HepG2 (cell line): ENCODE results near the gene NR2F1. TPM values are rescaled to one million over a fixed set of nuclear protein-coding genes. Genes with fewer than 3 reads are reported as not detected.

ENCODE experiments used
- KDM4B ChIP-seq: sonication (generic); formaldehyde crosslinking; IDR thresholded peaks from 2 replicates; pipeline ENCODE4 v1.4.0; 2020; ENCODE audit warnings: missing genetic modification reagents
- MNT ChIP-seq: fragments of 450-650 bp; IDR thresholded peaks from 2 replicates; pipeline ENCODE4 v1.6.1; 2016
- NFKB2 ChIP-seq: sonication (generic); formaldehyde crosslinking; IDR thresholded peaks from 2 replicates; pipeline ENCODE4 v1.4.0; 2020; ENCODE audit warnings: missing genetic modification reagents, borderline replicate concordance
- PLRG1 ChIP-seq: fragments of 450-650 bp; conservative IDR thresholded peaks from 2 replicates; pipeline ENCODE4 v1.6.1; 2016
- POLR2AphosphoS5 ChIP-seq: IDR thresholded peaks from 2 replicates; pipeline ENCODE4 v1.6.1; 2012; ENCODE audit warnings: low read depth, low read length
- PRPF4 ChIP-seq: fragments of 200-400 bp; formaldehyde crosslinking; IDR thresholded peaks from 2 replicates; pipeline ENCODE4 v1.6.1; 2016; ENCODE audit warnings: low read length, low read depth; ENCODE audit not compliant: poor library complexity, severe bottlenecking
- THAP9 ChIP-seq: sonication (generic); formaldehyde crosslinking; IDR thresholded peaks from 2 replicates; pipeline ENCODE4; 2020; ENCODE audit warnings: missing genetic modification reagents, mild to moderate bottlenecking, borderline replicate concordance
- ZMYM4 ChIP-seq: sonication (generic); formaldehyde crosslinking; IDR thresholded peaks from 2 replicates; pipeline ENCODE4 v1.8.1; 2023; ENCODE audit warnings: mild to moderate bottlenecking, missing genetic modification reagents
- ZNF17 ChIP-seq: sonication (generic); formaldehyde crosslinking; IDR thresholded peaks from 2 replicates; pipeline ENCODE4 v1.5.0; 2020; ENCODE audit warnings: mild to moderate bottlenecking, missing genetic modification reagents
- ZNF333 ChIP-seq: sonication (generic); formaldehyde crosslinking; IDR thresholded peaks from 2 replicates; pipeline ENCODE4 v1.4.0; 2020; ENCODE audit warnings: mild to moderate bottlenecking, missing genetic modification reagents, borderline replicate concordance
- ZNF672 ChIP-seq: sonication (generic); formaldehyde crosslinking; IDR thresholded peaks from 2 replicates; pipeline ENCODE4 v1.8.1; 2022; ENCODE audit warnings: missing genetic modification reagents
- ZNF816 ChIP-seq: sonication (generic); formaldehyde crosslinking; IDR thresholded peaks from 2 replicates; pipeline ENCODE4 v1.8.0; 2022; ENCODE audit warnings: missing genetic modification reagents, mild to moderate bottlenecking, borderline replicate concordance
- polyA plus RNA-seq, 8 experiments: library from polyadenylated mRNA; depleted of rRNA in 3 of 8; stranded (reverse) in 7 of 8; unstranded in 1 of 8; fragments of >200 nt; fragmentation: Illumina TruSeq in 4 of 8; extraction: Trizol in 4 of 8; gene quantifications; 2 replicates each; pipeline versions ENCODE4 v1.2.1 to v1.2.3, GENCODE V29; 2011 to 2016; ENCODE audit warnings: low read depth in 4 of 8, missing spikeins in 1 of 8, mixed read lengths in 1 of 8; ENCODE audit not compliant: insufficient read depth in 1 of 8
- total RNA-seq, 5 experiments: library from RNA; depleted of rRNA; stranded (reverse); fragments of >200 nt; fragmentation: Illumina TruSeq; extraction: Trizol; gene quantifications; 2 replicates each; pipeline ENCODE4 v1.2.3, GENCODE V29; 2016; ENCODE audit warnings: low read depth in 1 of 5
- TF ChIP-seq, protein P1 (sequence below), 2 experiments: fragments of 450-650 bp in 1 of 2; sonication (generic) in 1 of 2; formaldehyde crosslinking in 1 of 2; IDR thresholded peaks; 2 replicates each; pipeline versions ENCODE4 v1.6.1 to v1.8.0; 2016 to 2022; ENCODE audit warnings: antibody characterized with exemption in 1 of 2, mild to moderate bottlenecking in 1 of 2, missing genetic modification reagents in 1 of 2

Gene NR2F1
- total and polyA plus RNA-seq, 2 of the 13 experiments (the other 11 are each of a cell fraction or from before 2014, with no cell fraction given), result 17.1 to 59.7 TPM

DNA sequence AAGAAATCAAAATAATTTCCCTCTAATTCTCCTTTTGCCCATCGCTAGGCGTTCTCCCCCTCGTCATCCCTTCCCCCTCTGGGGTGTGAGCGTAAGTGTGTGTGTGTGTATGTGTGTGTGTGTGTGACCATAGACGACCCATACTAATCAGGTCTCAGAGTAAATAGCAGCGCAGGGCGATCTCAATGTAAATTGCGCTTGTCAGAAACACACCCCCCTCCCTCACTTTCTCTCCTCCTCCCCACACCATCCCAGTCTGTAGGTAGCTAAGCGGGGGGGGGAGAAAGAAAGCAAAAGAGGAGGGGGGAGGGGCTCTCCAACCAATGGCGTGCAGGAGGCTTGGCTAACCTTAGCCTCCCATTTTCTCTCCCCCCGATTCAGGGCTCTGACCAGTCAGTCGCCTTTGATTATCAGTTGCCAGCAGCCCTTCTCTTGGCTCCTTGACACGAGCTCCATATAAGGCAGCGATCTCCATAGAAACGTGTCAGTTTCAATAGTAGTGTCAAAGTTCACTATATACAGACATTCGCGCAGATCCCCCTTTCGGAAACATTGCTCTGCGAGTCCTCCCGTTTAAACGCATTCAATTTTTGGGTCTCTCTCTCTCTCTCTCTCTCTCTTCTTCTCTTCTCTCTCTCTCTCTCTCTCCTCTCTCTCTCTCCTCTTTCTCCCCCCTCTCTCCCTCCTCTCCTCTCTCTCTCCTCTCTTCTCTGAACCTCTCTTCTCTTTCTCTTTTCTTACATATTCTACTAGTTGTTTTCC is at the start of gene NR2F1 (continued):
- TF ChIP-seq, protein P1, sequence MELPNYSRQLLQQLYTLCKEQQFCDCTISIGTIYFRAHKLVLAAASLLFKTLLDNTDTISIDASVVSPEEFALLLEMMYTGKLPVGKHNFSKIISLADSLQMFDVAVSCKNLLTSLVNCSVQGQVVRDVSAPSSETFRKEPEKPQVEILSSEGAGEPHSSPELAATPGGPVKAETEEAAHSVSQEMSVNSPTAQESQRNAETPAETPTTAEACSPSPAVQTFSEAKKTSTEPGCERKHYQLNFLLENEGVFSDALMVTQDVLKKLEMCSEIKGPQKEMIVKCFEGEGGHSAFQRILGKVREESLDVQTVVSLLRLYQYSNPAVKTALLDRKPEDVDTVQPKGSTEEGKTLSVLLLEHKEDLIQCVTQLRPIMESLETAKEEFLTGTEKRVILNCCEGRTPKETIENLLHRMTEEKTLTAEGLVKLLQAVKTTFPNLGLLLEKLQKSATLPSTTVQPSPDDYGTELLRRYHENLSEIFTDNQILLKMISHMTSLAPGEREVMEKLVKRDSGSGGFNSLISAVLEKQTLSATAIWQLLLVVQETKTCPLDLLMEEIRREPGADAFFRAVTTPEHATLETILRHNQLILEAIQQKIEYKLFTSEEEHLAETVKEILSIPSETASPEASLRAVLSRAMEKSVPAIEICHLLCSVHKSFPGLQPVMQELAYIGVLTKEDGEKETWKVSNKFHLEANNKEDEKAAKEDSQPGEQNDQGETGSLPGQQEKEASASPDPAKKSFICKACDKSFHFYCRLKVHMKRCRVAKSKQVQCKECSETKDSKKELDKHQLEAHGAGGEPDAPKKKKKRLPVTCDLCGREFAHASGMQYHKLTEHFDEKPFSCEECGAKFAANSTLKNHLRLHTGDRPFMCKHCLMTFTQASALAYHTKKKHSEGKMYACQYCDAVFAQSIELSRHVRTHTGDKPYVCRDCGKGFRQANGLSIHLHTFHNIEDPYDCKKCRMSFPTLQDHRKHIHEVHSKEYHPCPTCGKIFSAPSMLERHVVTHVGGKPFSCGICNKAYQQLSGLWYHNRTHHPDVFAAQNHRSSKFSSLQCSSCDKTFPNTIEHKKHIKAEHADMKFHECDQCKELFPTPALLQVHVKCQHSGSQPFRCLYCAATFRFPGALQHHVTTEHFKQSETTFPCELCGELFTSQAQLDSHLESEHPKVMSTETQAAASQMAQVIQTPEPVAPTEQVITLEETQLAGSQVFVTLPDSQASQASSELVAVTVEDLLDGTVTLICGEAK (IDR thresholded peaks at IDR 0.05), result no peak
- TF ChIP-seq, protein P1 (CRISPR knock-in tag; IDR thresholded peaks at IDR 0.05), result peak; percentile 74; the same call in 1 of the 2 replicates
- TF ChIP-seq ZNF816 (CRISPR knock-in tag) (no peak; the same call in 1 of the 2 replicates), ZNF672 (CRISPR knock-in tag) (no peak), THAP9 (CRISPR knock-in tag) (no peak), KDM4B (CRISPR knock-in tag) (0 out of 2 replicates have a peak, but pooled peaks have one; percentile 39), MNT (no peak), NFKB2 (CRISPR knock-in tag) (no peak), ZMYM4 (CRISPR knock-in tag) (peak; percentile 97), PRPF4 (peak; percentile 95), PLRG1 (no peak), ZNF17 (CRISPR knock-in tag) (no peak), ZNF333 (CRISPR knock-in tag) (no peak), POLR2AphosphoS5 (peak; percentile 78)
